ENCODE data around the gene ZC3H7B. TPM values are rescaled to one million over a fixed set of nuclear protein-coding genes. Genes with fewer than 3 reads are reported as not detected.

Gene ZC3H7B
- total RNA-seq, 2 experiments from 2014 or later, result 29.5 to 32.7 TPM

DNA sequence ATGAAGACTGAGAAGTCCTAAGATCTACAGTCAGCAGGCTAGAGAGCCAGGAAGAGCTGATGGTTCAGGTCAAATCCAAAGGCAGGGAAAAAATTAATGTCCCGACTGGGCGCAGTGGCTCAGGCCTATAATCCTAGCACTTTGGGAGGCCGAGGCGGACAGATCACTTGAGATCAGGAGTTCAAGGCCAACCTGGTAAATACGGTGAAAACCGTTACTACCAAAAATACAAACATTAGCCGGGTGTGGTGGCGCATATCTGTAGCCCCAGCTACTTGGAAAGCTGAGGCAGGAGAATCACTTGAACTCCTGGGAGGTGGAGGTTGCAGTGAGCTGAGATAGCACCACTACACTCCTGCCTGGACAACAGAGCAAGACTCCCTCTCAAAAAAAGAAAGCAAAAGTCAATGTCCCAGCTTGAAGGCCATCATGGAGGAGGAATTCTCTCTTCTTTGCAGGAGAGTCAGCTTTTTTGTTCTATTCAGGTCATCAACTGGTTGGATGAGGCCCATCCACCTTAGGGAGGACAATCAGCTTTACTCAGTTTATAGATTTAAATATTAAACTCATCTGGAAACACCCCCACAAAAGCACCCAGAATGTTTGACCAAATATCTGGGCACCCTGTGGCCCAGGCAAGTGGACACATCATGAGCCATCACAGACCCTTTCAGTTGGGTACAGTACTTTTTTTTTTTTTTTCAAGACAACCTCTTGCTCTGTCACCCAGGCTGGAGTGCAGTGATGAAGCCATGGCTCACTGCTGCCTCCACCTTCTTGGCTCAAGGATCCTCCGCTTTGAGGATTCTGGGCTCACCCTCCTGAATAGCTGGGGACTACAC is 4.3 kb upstream of the ZC3H7B start:
- DNase-seq (no peak), ATAC-seq (ENCODE audit: poor library complexity) (no peak)
- peaks cover 6% of the 10 kb centered on the region for H3K4me1 Mint-ChIP-seq (ENCODE audit: low read depth)
- no peak overlapping the region for H3K4me3 Mint-ChIP-seq
- H3K27ac ChIP-seq (ENCODE audit: low read depth in 1 of 2, low read length in 2 of 2), result no peak overlapping the region
- ChIA-PET POLR2A (interaction anchor here (1.5 kb wide), 1 partner anchor 10 kb away, joined by 5 read pairs; no protein-coding TSS in a partner anchor), CTCF (interaction anchor here (0.6 kb wide), 1 partner anchor 8 kb away, joined by 3 read pairs; no protein-coding TSS in a partner anchor)
- TF ChIP-seq, protein P1, sequence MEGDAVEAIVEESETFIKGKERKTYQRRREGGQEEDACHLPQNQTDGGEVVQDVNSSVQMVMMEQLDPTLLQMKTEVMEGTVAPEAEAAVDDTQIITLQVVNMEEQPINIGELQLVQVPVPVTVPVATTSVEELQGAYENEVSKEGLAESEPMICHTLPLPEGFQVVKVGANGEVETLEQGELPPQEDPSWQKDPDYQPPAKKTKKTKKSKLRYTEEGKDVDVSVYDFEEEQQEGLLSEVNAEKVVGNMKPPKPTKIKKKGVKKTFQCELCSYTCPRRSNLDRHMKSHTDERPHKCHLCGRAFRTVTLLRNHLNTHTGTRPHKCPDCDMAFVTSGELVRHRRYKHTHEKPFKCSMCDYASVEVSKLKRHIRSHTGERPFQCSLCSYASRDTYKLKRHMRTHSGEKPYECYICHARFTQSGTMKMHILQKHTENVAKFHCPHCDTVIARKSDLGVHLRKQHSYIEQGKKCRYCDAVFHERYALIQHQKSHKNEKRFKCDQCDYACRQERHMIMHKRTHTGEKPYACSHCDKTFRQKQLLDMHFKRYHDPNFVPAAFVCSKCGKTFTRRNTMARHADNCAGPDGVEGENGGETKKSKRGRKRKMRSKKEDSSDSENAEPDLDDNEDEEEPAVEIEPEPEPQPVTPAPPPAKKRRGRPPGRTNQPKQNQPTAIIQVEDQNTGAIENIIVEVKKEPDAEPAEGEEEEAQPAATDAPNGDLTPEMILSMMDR (IDR thresholded peaks at IDR 0.05), result no peak
- H3K36me3 ChIP-seq (ENCODE audit: insufficient read depth, low read length), result no peaks in the 10 kb centered on the region
- H3K4me1 ChIP-seq (ENCODE audit: insufficient read depth, low read length), result peaks cover 7% of the 10 kb centered on the region
- no peaks in the 10 kb centered on the region for H3K27me3 ChIP-seq (ENCODE audit: control insufficient read depth in 1 of 2, insufficient read depth in 2 of 2, low read length in 2 of 2)
- no peaks in the 10 kb centered on the region for H3K9me3 Mint-ChIP-seq
- intact Hi-C loops (cut with DNase I, micrococcal nuclease), result no loop called here
- no peak overlapping the region for H3K27ac Mint-ChIP-seq
- H3K4me3 ChIP-seq (ENCODE audit: low read length), result no peak overlapping the region
- H3K27me3 Mint-ChIP-seq, result no peaks in the 10 kb centered on the region
- H3K36me3 Mint-ChIP-seq (ENCODE audit: low read depth), result no peaks in the 10 kb centered on the region
- H3K9me3 ChIP-seq (ENCODE audit: control insufficient read depth in 1 of 2, insufficient read depth in 1 of 2, low read length in 2 of 2), result no peaks in the 10 kb centered on the region

DNA sequence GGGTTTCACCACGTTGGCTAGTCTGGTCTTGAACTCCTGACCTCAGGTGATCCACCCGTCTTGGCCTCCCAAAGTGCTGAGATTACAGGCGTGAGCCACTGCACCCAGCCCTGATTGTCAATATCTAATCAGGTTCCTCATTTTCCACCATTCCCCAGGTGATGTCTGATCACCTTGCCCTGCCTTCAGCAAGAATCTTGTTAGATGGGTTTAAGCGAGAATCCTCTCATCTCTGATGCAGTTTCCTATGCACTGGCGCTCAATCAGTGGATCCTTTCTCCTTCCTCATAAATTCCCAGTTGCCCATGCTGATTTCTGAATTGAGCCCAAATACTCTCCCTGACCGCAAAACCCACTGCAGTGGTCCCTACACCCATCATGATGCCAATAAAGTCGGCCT is 664 bp upstream of the ZC3H7B start:
- Mint-ChIP-seq H3K27ac (peak overlapping the region; percentile 92), H3K27me3 (no peaks in the 10 kb centered on the region), H3K36me3 (ENCODE audit: low read depth) (peaks cover 19% of the 10 kb centered on the region), H3K4me3 (peak overlapping the region; percentile 84), H3K4me1 (ENCODE audit: low read depth) (peaks cover 29% of the 10 kb centered on the region), H3K9me3 (no peaks in the 10 kb centered on the region)
- TF ChIP-seq, protein P1 (IDR thresholded peaks at IDR 0.05), result no peak
- peak overlapping the region; percentile 97 for H3K4me3 ChIP-seq (ENCODE audit: low read length)
- no peaks in the 10 kb centered on the region for H3K27me3 ChIP-seq (ENCODE audit: control insufficient read depth in 1 of 2, insufficient read depth in 2 of 2, low read length in 2 of 2)
- DNase-seq (peak in 1 of 14 experiments; percentile 24), ATAC-seq (ENCODE audit: poor library complexity) (no peak)
- peaks cover 30% of the 10 kb centered on the region for H3K4me1 ChIP-seq (ENCODE audit: insufficient read depth, low read length)
- H3K9me3 ChIP-seq (ENCODE audit: control insufficient read depth in 1 of 2, insufficient read depth in 1 of 2, low read length in 2 of 2), result no peaks in the 10 kb centered on the region
- peaks cover 2% of the 10 kb centered on the region for H3K36me3 ChIP-seq (ENCODE audit: insufficient read depth, low read length)
- peak overlapping the region; percentile 82 to 83 for H3K27ac ChIP-seq (ENCODE audit: low read depth in 1 of 2, low read length in 2 of 2)
- intact Hi-C loops (cut with DNase I, micrococcal nuclease), result loop anchor here (1.0 to 5.0 kb wide), 4 partner anchors 14 to 208 kb away; partner anchors contain the start of genes RANGAP1 (in 2 of the 2), EP300 (in 1 of the 2), L3MBTL2 (in 1 of the 2) and TEF (in 1 of the 2)
- ChIA-PET POLR2A (interaction anchor here (1.1 to 4.3 kb wide), 12 partner anchors 10 to 779 kb away, joined by 3 to 170 read pairs (median 6); partner anchors contain the start of genes ACO2, DESI1, PHF5A and RANGAP1), CTCF (interaction anchor here (0.6 to 2.2 kb wide), 14 partner anchors 10 to 333 kb away, joined by 3 to 34 read pairs (median 6); partner anchors contain the start of genes RANGAP1 and TEF)

DNA sequence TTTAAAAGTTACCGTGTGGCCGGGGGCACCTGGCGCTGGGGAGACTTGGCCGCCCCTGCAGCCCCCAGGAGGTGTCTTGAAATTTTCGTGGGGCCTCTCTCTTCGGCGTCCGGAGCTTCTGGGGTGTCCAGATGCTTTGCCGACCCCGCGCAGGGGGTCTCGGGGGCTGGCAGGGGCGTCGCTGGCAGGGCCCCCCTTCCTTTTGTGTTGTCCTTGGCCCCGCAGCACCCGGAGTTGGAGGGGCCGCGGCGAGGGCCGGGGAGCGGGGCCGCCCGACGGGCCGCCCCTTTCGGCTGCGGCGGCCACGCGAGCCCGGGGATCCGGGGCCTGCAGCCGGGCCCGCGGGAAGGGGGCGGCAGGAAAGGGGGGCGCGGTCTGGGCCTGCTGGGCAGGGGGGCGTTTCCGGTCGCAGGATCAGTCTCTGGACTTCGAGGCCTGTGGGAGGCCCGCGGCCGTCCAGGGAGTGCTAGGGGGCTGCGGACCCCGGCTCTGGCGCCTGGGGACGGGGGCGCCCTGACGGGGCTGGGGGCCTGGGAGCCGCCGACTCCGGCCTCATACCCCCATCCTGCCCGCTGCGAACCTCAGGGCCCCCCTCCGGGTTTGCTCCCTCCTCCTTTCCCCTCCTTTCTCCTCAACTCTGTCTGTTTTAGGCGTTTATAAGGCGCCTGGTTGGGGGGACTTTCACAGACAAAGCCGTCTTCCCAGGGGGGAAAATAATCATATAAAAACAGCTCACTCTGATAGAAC is 869 bp downstream of the ZC3H7B start:
- Histone ChIP-seq H3K27ac (ENCODE audit: low read depth in 1 of 2, low read length in 2 of 2) (peak overlapping the region; percentile 58 to 83), H3K27me3 (ENCODE audit: control insufficient read depth in 1 of 2, insufficient read depth in 2 of 2, low read length in 2 of 2) (no peaks in the 10 kb centered on the region), H3K4me1 (ENCODE audit: insufficient read depth, low read length) (peaks cover 33% of the 10 kb centered on the region), H3K9me3 (ENCODE audit: control insufficient read depth in 1 of 2, insufficient read depth in 1 of 2, low read length in 2 of 2) (no peaks in the 10 kb centered on the region), H3K4me3 (ENCODE audit: low read length) (peak overlapping the region; percentile 97), H3K36me3 (ENCODE audit: insufficient read depth, low read length) (peaks cover 3% of the 10 kb centered on the region)
- Mint-ChIP-seq H3K9me3 (no peaks in the 10 kb centered on the region), H3K27ac (peak overlapping the region; percentile 79), H3K27me3 (no peaks in the 10 kb centered on the region), H3K4me3 (peak overlapping the region; percentile 89), H3K36me3 (ENCODE audit: low read depth) (peaks cover 23% of the 10 kb centered on the region), H3K4me1 (ENCODE audit: low read depth) (peaks cover 33% of the 10 kb centered on the region)
- ATAC-seq (ENCODE audit: poor library complexity) (no peak), DNase-seq (peak in 6 of 14 experiments; percentile 6 to 42 (median 26))
- CTCF ChIA-PET, result interaction anchor here (0.6 to 2.2 kb wide), 15 partner anchors 8 to 208 kb away, joined by 3 to 34 read pairs (median 5); partner anchors contain the start of genes RANGAP1 and TEF
- intact Hi-C loops (cut with DNase I, micrococcal nuclease), result loop anchor here (5.0 kb wide), 3 partner anchors 80 to 210 kb away; partner anchors contain the start of genes EP300 (in 1 of the 2), L3MBTL2 (in 1 of the 2) and TEF (in 1 of the 2)
- POLR2A ChIA-PET, result interaction anchor here (0.9 to 4.3 kb wide), 13 partner anchors 9 to 777 kb away, joined by 3 to 170 read pairs (median 6); partner anchors contain the start of genes ACO2, DESI1, EP300 and PHF5A
- TF ChIP-seq, protein P1 (IDR thresholded peaks at IDR 0.05), result no peak

Data from CD4-positive, alpha-beta T cell (primary cell).